ENCODE measurements around the gene SERPINH1. TPM values are rescaled to one million over a fixed set of nuclear protein-coding genes. Genes with fewer than 3 reads are reported as not detected.
A peak's percentile ranks its signal among the peaks of the same experiment; 100 is the strongest.

SERPINH1 gene
- total and polyA plus RNA-seq, 4 donors = 112 to 585 (median 287) TPM

DNA sequence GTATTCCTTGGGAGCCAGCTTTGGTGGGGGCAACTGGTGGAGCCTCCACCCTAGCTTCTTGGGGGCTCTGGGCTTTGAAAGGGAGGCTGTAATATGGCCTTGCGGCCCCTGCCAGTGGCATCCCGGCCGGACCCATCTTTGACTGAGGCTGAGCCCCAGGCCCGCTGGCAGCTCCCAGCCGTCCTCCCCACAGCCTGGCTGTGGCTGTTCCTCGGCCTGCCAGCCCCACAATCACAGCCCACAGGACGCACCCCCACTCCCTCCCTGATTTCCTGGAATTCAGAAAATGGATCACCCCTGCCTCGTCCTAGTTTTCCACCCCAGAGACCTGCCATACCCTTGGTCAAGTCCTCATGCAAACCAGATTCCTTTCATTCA, 23.2 kb downstream of the SERPINH1 start:
- Histone ChIP-seq H3K36me3 (ENCODE audit: control insufficient read depth in 4 of 4, insufficient read depth in 4 of 4, low read length in 4 of 4) (no peaks in the 10 kb centered on the region), H3K4me1 (ENCODE audit: control insufficient read depth in 5 of 5, insufficient read depth in 5 of 5, low read length in 5 of 5) (peaks cover 5 to 39% (median 13%) of the 10 kb centered on the region in 5 donors), H3K27ac (ENCODE audit: low read depth in 1 of 2, low read length in 1 of 2) (peak overlapping the region in 1 of 2 donors; percentile 21), H3K9ac (ENCODE audit: insufficient read depth in 1 of 2, low read length in 2 of 2) (peak overlapping the region in 1 of 2 donors; percentile 23), H3K4me3 (no peak overlapping the region), H3K9me3 (ENCODE audit: control insufficient read depth in 4 of 4, insufficient read depth in 3 of 4, low read length in 3 of 4) (no peaks in the 10 kb centered on the region), H3K27me3 (ENCODE audit: control insufficient read depth in 3 of 3, insufficient read depth in 3 of 3, low read length in 2 of 3) (no peaks in the 10 kb centered on the region)
- TF ChIP-seq, protein P1, sequence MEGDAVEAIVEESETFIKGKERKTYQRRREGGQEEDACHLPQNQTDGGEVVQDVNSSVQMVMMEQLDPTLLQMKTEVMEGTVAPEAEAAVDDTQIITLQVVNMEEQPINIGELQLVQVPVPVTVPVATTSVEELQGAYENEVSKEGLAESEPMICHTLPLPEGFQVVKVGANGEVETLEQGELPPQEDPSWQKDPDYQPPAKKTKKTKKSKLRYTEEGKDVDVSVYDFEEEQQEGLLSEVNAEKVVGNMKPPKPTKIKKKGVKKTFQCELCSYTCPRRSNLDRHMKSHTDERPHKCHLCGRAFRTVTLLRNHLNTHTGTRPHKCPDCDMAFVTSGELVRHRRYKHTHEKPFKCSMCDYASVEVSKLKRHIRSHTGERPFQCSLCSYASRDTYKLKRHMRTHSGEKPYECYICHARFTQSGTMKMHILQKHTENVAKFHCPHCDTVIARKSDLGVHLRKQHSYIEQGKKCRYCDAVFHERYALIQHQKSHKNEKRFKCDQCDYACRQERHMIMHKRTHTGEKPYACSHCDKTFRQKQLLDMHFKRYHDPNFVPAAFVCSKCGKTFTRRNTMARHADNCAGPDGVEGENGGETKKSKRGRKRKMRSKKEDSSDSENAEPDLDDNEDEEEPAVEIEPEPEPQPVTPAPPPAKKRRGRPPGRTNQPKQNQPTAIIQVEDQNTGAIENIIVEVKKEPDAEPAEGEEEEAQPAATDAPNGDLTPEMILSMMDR (IDR thresholded peaks at IDR 0.05; ENCODE audit: control extremely low read depth, extremely low read depth) = no peak
- no peak for ATAC-seq (ENCODE audit: insufficient read depth, low FRiP score)
- no peak for DNase-seq
- 71 to 84% methylated on average over 8 of the region's 8 CpGs for WGBS, 2 donors

DNA sequence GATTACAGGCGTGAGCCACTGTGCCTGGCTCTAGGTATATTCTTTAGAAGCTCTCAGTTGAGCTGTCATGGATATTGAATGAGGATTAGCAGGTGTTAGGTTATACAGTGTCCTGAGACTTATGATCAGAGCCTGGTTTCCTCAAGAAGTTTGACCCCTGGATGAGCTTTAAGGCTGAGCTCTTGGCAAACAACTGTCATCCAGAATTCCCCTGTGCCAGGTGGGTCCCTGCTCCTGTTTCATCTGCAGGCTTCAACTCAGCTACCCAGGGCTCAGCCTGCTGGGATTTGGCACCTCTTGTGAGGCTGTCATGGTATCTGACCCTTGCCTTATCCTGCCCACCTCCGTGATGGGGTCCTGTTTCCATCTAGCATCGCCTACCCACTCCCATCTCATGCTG, 24.3 kb downstream of the SERPINH1 start:
- no peak overlapping the region for H3K27ac ChIP-seq (ENCODE audit: low read depth in 1 of 2, low read length in 1 of 2)
- no peaks in the 10 kb centered on the region for H3K9me3 ChIP-seq (ENCODE audit: control insufficient read depth in 4 of 4, insufficient read depth in 3 of 4, low read length in 3 of 4)
- ATAC-seq (ENCODE audit: insufficient read depth, low FRiP score) (no peak), DNase-seq (no peak)
- WGBS, 2 donors = 92 to 96% methylated on average over 3 of the region's 3 CpGs
- TF ChIP-seq, protein P1 (IDR thresholded peaks at IDR 0.05; ENCODE audit: control extremely low read depth, extremely low read depth) = no peak
- H3K4me3 ChIP-seq = no peak overlapping the region
- no peak overlapping the region for H3K9ac ChIP-seq (ENCODE audit: insufficient read depth in 1 of 2, low read length in 2 of 2)
- no peaks in the 10 kb centered on the region for H3K36me3 ChIP-seq (ENCODE audit: control insufficient read depth in 4 of 4, insufficient read depth in 4 of 4, low read length in 4 of 4)
- H3K27me3 ChIP-seq (ENCODE audit: control insufficient read depth in 3 of 3, insufficient read depth in 3 of 3, low read length in 2 of 3) = no peaks in the 10 kb centered on the region
- peaks cover 5 to 39% (median 13%) of the 10 kb centered on the region in 5 donors for H3K4me1 ChIP-seq (ENCODE audit: control insufficient read depth in 5 of 5, insufficient read depth in 5 of 5, low read length in 5 of 5)

- Histone ChIP-seq H3K9ac (ENCODE audit: insufficient read depth in 1 of 2, low read length in 2 of 2) (no peak overlapping the region), H3K4me1 (ENCODE audit: control insufficient read depth in 5 of 5, insufficient read depth in 5 of 5, low read length in 5 of 5) (peaks cover 5 to 30% (median 7%) of the 10 kb centered on the region in 5 donors), H3K36me3 (ENCODE audit: control insufficient read depth in 4 of 4, insufficient read depth in 4 of 4, low read length in 4 of 4) (no peaks in the 10 kb centered on the region), H3K4me3 (no peak overlapping the region), H3K27me3 (ENCODE audit: control insufficient read depth in 3 of 3, insufficient read depth in 3 of 3, low read length in 2 of 3) (no peaks in the 10 kb centered on the region), H3K27ac (ENCODE audit: low read depth in 1 of 2, low read length in 1 of 2) (no peak overlapping the region), H3K9me3 (ENCODE audit: control insufficient read depth in 4 of 4, insufficient read depth in 3 of 4, low read length in 3 of 4) (no peaks in the 10 kb centered on the region)
- TF ChIP-seq, protein P1 (IDR thresholded peaks at IDR 0.05; ENCODE audit: control extremely low read depth, extremely low read depth) = no peak
- DNase-seq (no peak), ATAC-seq (ENCODE audit: insufficient read depth, low FRiP score) (no peak)
- WGBS, 2 donors = 85 to 94% methylated on average over 6 of the region's 6 CpGs
Observed at GRCh38 chr11:75588051-75588481, 26.0 kb downstream of the SERPINH1 start.

GRCh38 chr11:75589051-75589450, 27.0 kb downstream of the SERPINH1 start:
- no peak overlapping the region for H3K4me3 ChIP-seq
- H3K4me1 ChIP-seq (ENCODE audit: control insufficient read depth in 5 of 5, insufficient read depth in 5 of 5, low read length in 5 of 5) = peaks cover 3 to 29% (median 7%) of the 10 kb centered on the region in 5 donors
- no peaks in the 10 kb centered on the region for H3K27me3 ChIP-seq (ENCODE audit: control insufficient read depth in 3 of 3, insufficient read depth in 3 of 3, low read length in 2 of 3)
- H3K9ac ChIP-seq (ENCODE audit: insufficient read depth in 1 of 2, low read length in 2 of 2) = no peak overlapping the region
- H3K27ac ChIP-seq (ENCODE audit: low read depth in 1 of 2, low read length in 1 of 2) = no peak overlapping the region
- 86% methylated on average over 7 of the region's 7 CpGs for WGBS, 2 donors
- H3K36me3 ChIP-seq (ENCODE audit: control insufficient read depth in 4 of 4, insufficient read depth in 4 of 4, low read length in 4 of 4) = no peaks in the 10 kb centered on the region
- TF ChIP-seq, protein P1 (IDR thresholded peaks at IDR 0.05; ENCODE audit: control extremely low read depth, extremely low read depth) = no peak
- no peaks in the 10 kb centered on the region for H3K9me3 ChIP-seq (ENCODE audit: control insufficient read depth in 4 of 4, insufficient read depth in 3 of 4, low read length in 3 of 4)
- ATAC-seq (ENCODE audit: insufficient read depth, low FRiP score) (no peak), DNase-seq (no peak)

Measured in lung (tissue), 12 donors.